IMR-90 (cell line): Measurements from ENCODE around the gene TFB1M. TPM values are rescaled to one million over a fixed set of nuclear protein-coding genes. Genes with fewer than 3 reads are reported as not detected.
A peak's percentile ranks its signal among the peaks of the same experiment; 100 is the strongest.

Source experiments
- ATAC-seq: fragments of 200-7000 bp; cut with Tn5 transposase; 2 replicates; pipeline ENCODE4 v1.9.1; 2020; ENCODE audit warnings: low read depth, mild to moderate bottlenecking, moderate library complexity
- BruUV-seq: library from RNA; stranded (reverse); fragments of 400-500 nt; replicated peaks from 2 replicates; lab custom pipeline; 2021; lab: Mats Ljungman, UMichigan
- CTCF ChIA-PET: fragments of 300-600 bp; formaldehyde crosslinking; extraction: SDS; loops from one replicate; lab custom pipeline; 2021; ENCODE audit warnings: antibody characterized with exemption; lab: Yijun Ruan, JAX
- POLR2A ChIA-PET: fragments of 300-600 bp; sonication (Branson Sonifier 250); formaldehyde crosslinking; loops from one replicate; lab custom pipeline; 2022; ENCODE audit warnings: antibody characterized with exemption; ENCODE audit not compliant: unreplicated experiment; lab: Charles Lee
- DNase-seq: peaks from one replicate; pipeline ENCODE4 v3.0.0; 2013
- H2AFZ ChIP-seq: replicated peaks from 2 replicates; pipeline ENCODE3; 2013; ENCODE audit warnings: low read length, mild to moderate bottlenecking; ENCODE audit not compliant: poor library complexity
- H2AK5ac ChIP-seq: 2 replicates; pipeline ENCODE4 v1.6.1; 2013; ENCODE audit warnings: low read depth, low read length, inconsistent platforms
- H2AK9ac ChIP-seq: replicated peaks from 2 replicates; pipeline ENCODE3; 2013; ENCODE audit warnings: mild to moderate bottlenecking, low read depth, low read length, moderate library complexity; ENCODE audit not compliant: poor library complexity
- H2BK120ac ChIP-seq: 2 replicates; pipeline ENCODE4 v1.6.1; 2013; ENCODE audit warnings: low read depth, low read length, inconsistent platforms
- H2BK15ac ChIP-seq: 3 replicates; pipeline ENCODE4 v1.6.1; 2013; ENCODE audit warnings: low read depth, low read length, inconsistent platforms
- H2BK20ac ChIP-seq: 2 replicates; pipeline ENCODE4 v1.6.1; 2013; ENCODE audit warnings: low read depth, mild to moderate bottlenecking, inconsistent platforms, low read length, moderate library complexity
- H2BK5ac ChIP-seq: 2 replicates; pipeline ENCODE4 v1.6.1; 2013; ENCODE audit warnings: mild to moderate bottlenecking, low read depth, low read length, inconsistent platforms; ENCODE audit not compliant: poor library complexity, severe bottlenecking
- H3K14ac ChIP-seq: replicated peaks from 2 replicates; pipeline ENCODE4 v1.6.1; 2013; ENCODE audit warnings: low read depth, low read length, inconsistent platforms
- H3K18ac ChIP-seq: 2 replicates; pipeline ENCODE4 v1.6.1; 2013; ENCODE audit warnings: low read depth, low read length, control low read depth
- H3K23ac ChIP-seq: 2 replicates; pipeline ENCODE4 v1.6.1; 2013; ENCODE audit warnings: low read depth, low read length, inconsistent platforms
- H3K27ac ChIP-seq: 2 replicates; pipeline ENCODE4 v1.5.1; 2013; ENCODE audit warnings: mild to moderate bottlenecking, control low read depth, low read length; ENCODE audit not compliant: insufficient read depth
- H3K27me3 ChIP-seq: 2 replicates; pipeline ENCODE4 v1.6.1; 2013; ENCODE audit warnings: low read length; ENCODE audit not compliant: control insufficient read depth, insufficient read depth
- H3K36me3 ChIP-seq: 2 replicates; pipeline ENCODE4 v1.6.1; 2013; ENCODE audit warnings: low read length, mixed read lengths; ENCODE audit not compliant: control insufficient read depth, insufficient read depth
- H3K4ac ChIP-seq: 2 replicates; pipeline ENCODE4 v1.6.1; 2013; ENCODE audit warnings: low read depth, low read length, inconsistent platforms
- H3K4me1 ChIP-seq: 2 replicates; pipeline ENCODE4 v1.6.1; 2013; ENCODE audit warnings: low read length, mixed read lengths; ENCODE audit not compliant: control insufficient read depth, insufficient read depth
- H3K4me2 ChIP-seq: 2 replicates; pipeline ENCODE4 v1.6.1; 2013; ENCODE audit warnings: low read depth, mild to moderate bottlenecking, control low read depth, low read length, moderate library complexity
- H3K4me3 ChIP-seq: 2 replicates; pipeline ENCODE4 v1.5.1; 2013; ENCODE audit warnings: low read depth, mild to moderate bottlenecking, control low read depth, low read length, moderate library complexity; ENCODE audit not compliant: insufficient read depth
- H3K56ac ChIP-seq: 2 replicates; pipeline ENCODE4 v1.6.1; 2013; ENCODE audit warnings: low read length, inconsistent platforms; ENCODE audit not compliant: insufficient read depth; ENCODE audit errors: extremely low read depth
- H3K79me1 ChIP-seq, 2 experiments: 2 replicates each; pipeline ENCODE4 v1.6.1; 2013; ENCODE audit warnings: low read length in 2 of 2, inconsistent platforms in 1 of 2, low read depth in 1 of 2
- H3K9ac ChIP-seq: 2 replicates; pipeline ENCODE4 v1.6.1; 2013; ENCODE audit warnings: low read depth, low read length, control low read depth
- H3K9me1 ChIP-seq: 2 replicates; pipeline ENCODE4 v1.6.1; 2013; ENCODE audit warnings: low read length, inconsistent platforms; ENCODE audit not compliant: insufficient read depth
- H3K9me3 ChIP-seq: 2 replicates; pipeline ENCODE4 v1.6.1; 2013; ENCODE audit warnings: low read length; ENCODE audit not compliant: control insufficient read depth, insufficient read depth
- H4K20me1 ChIP-seq: 2 replicates; pipeline ENCODE4 v1.6.1; 2013; ENCODE audit warnings: low read length, inconsistent platforms; ENCODE audit not compliant: insufficient read depth
- H4K5ac ChIP-seq: 2 replicates; pipeline ENCODE4 v1.6.1; 2013; ENCODE audit warnings: mild to moderate bottlenecking, low read depth, low read length, control low read depth
- H4K8ac ChIP-seq, 2 experiments: 2 replicates each; pipeline ENCODE4 v1.6.1; 2013; ENCODE audit warnings: low read depth in 2 of 2, low read length in 2 of 2, control low read depth in 1 of 2, inconsistent platforms in 1 of 2
- H4K91ac ChIP-seq: 2 replicates; pipeline ENCODE4 v1.6.1; 2013; ENCODE audit warnings: low read depth, low read length, inconsistent platforms; ENCODE audit not compliant: insufficient read depth
- BHLHE40 ChIP-seq: fragments of 150-350 bp; IDR thresholded peaks from 2 replicates; pipeline ENCODE4 v1.6.1; 2016; ENCODE audit warnings: mild to moderate bottlenecking, low read depth, low read length
- CEBPB ChIP-seq: IDR thresholded peaks from 2 replicates; pipeline ENCODE4 v1.6.1; 2012; ENCODE audit warnings: low read depth, low read length, improper control_type of control experiment
- MAZ ChIP-seq: IDR thresholded peaks from 2 replicates; pipeline ENCODE4 v1.6.1; 2012; ENCODE audit warnings: low read depth, mild to moderate bottlenecking, low read length, improper control_type of control experiment, moderate library complexity, borderline replicate concordance
- RAD21 ChIP-seq: IDR thresholded peaks from 2 replicates; pipeline ENCODE4 v1.6.1; 2012; ENCODE audit warnings: low read length, improper control_type of control experiment
- RCOR1 ChIP-seq: IDR thresholded peaks from 2 replicates; pipeline ENCODE4 v1.6.1; 2012; ENCODE audit warnings: mild to moderate bottlenecking, low read length, improper control_type of control experiment; ENCODE audit not compliant: insufficient replicate concordance
- RFX5 ChIP-seq: IDR thresholded peaks from 2 replicates; pipeline ENCODE4 v1.8.0; 2012; ENCODE audit warnings: low read depth, mild to moderate bottlenecking, low read length, moderate library complexity
- SMC3 ChIP-seq: fragments of 150-350 bp; IDR thresholded peaks from 2 replicates; pipeline ENCODE4 v1.6.1; 2016; ENCODE audit warnings: low read depth, mild to moderate bottlenecking, antibody characterized with exemption, low read length, moderate library complexity
- WGBS, 2 experiments: methylation state at CpG; one replicate each; pipeline versions ENCODE4 v1.1.5 to v1.1.7; 2013; ENCODE audit warnings: missing lambda C conversion rate in 2 of 2; ENCODE audit not compliant: insufficient read length in 1 of 2; ENCODE audit errors: extremely low coverage in 2 of 2; 5-methylcytosine and 5-hydroxymethylcytosine counted together
- dilution Hi-C: fragments of 300-500 bp; cut with HindIII; formaldehyde crosslinking; loops from one replicate; pipeline ENCODE4 v1.14.3; 2018; ENCODE audit warnings: low sequenced_read_pairs; ENCODE audit not compliant: unreplicated experiment
- in situ Hi-C: fragments of 300-500 bp; cut with MboI; formaldehyde crosslinking; loops from 3 replicates; pipeline ENCODE4 v1.14.3; 2019; ENCODE audit warnings: low sequenced_read_pairs, inconsistent platforms, mixed read lengths
- intact Hi-C: fragments of 100-400 bp; cut with micrococcal nuclease; formaldehyde crosslinking; loops from 2 replicates; pipeline ENCODE4 v1.10.0; 2022
- polyA plus RNA-seq, 3 experiments: library from polyadenylated mRNA; depleted of rRNA; stranded (reverse); fragments of >200 nt; gene quantifications; 2 replicates each; pipeline ENCODE4 v1.2.3, GENCODE V29; 2012; ENCODE audit warnings: low replicate concordance in 1 of 3
- total RNA-seq: library from RNA; depleted of rRNA; stranded (reverse); fragments of >200 nt; gene quantifications from 2 replicates; pipeline ENCODE4 v1.2.3, GENCODE V29; 2012
- TF ChIP-seq, protein P1 (sequence below): fragments of 150-350 bp; IDR thresholded peaks from 2 replicates; pipeline ENCODE4 v1.6.1; 2016; ENCODE audit warnings: low read depth, mild to moderate bottlenecking, low read length, moderate library complexity, borderline replicate concordance

The TFB1M gene
- total and polyA plus RNA-seq, 2 of the 4 experiments (the other 2 are of a cell fraction), result 18.1 to 22.4 TPM

GRCh38 chr6:155328074-155328538 is 13.8 kb upstream of the TFB1M start:
- Histone ChIP-seq H3K4me3 (no peak overlapping the region), H3K56ac (peak overlapping the region; percentile 29), H2BK5ac (peak overlapping the region; percentile 96), H3K9me3 (no peaks in the 10 kb centered on the region), H4K91ac (peak overlapping the region; percentile 90), H3K14ac (peak overlapping the region; percentile 77), H3K9me1 (0 out of 2 replicates have a peak, but pooled peaks cover 3% of the 10 kb centered on the region), H3K9ac (no peak overlapping the region), H2BK15ac (peak overlapping the region; percentile 93), H3K27me3 (no peaks in the 10 kb centered on the region), H2AFZ (peak overlapping the region; percentile 48), H2AK5ac (peak overlapping the region; percentile 69), H2BK120ac (peak overlapping the region; percentile 91), H3K36me3 (no peaks in the 10 kb centered on the region; the same call in 1 of the 2 replicates), H3K4me1 (peaks cover 7% of the 10 kb centered on the region; the same call in 1 of the 2 replicates), H4K8ac (peak overlapping the region; percentile 70 to 92), H3K23ac (peak overlapping the region; percentile 44; the same call in 1 of the 2 replicates), H3K79me1 (no peaks in the 10 kb centered on the region), H2BK20ac (peak overlapping the region; percentile 97), H4K5ac (peak overlapping the region; percentile 99), H2AK9ac (no peak overlapping the region), H3K18ac (peak overlapping the region; percentile 98), H3K4me2 (no peak overlapping the region), H4K20me1 (no peaks in the 10 kb centered on the region), H3K4ac (peak overlapping the region; percentile 83), H3K27ac (peak overlapping the region; percentile 83)
- in situ Hi-C loops (loop anchor here (5.0 to 25.0 kb wide), 7 partner anchors 169 to 1859 kb away; no protein-coding TSS in a partner anchor), dilution Hi-C loops (no loop called here), intact Hi-C loops (loop anchor here (5.0 to 10.0 kb wide), 7 partner anchors 454 to 1854 kb away; partner anchors contain the start of gene ARID1B)
- TF ChIP-seq SMC3 (no peak), MAZ (no peak), BHLHE40 (no peak), CEBPB (no peak), RFX5 (no peak), RAD21 (no peak), RCOR1 (no peak)
- TF ChIP-seq, protein P1, sequence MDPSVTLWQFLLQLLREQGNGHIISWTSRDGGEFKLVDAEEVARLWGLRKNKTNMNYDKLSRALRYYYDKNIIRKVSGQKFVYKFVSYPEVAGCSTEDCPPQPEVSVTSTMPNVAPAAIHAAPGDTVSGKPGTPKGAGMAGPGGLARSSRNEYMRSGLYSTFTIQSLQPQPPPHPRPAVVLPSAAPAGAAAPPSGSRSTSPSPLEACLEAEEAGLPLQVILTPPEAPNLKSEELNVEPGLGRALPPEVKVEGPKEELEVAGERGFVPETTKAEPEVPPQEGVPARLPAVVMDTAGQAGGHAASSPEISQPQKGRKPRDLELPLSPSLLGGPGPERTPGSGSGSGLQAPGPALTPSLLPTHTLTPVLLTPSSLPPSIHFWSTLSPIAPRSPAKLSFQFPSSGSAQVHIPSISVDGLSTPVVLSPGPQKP, result no peak
- WGBS, 2 experiments, result 100% methylated on average over 2 of the region's 6 CpGs; no CpG with 5 or more reads in 1 of the 2 experiments
- ATAC-seq, result no peak
- POLR2A ChIA-PET, result no interaction called here
- CTCF ChIA-PET, result interaction anchor here (0.6 to 2.4 kb wide), 4 partner anchors 8 to 167 kb away, joined by 3 to 8 read pairs (median 4); no protein-coding TSS in a partner anchor
- DNase-seq, result no peak
- no TSS peak for BruUV-seq
